ENCODE data around the gene GAS7. TPM values are rescaled to one million over a fixed set of nuclear protein-coding genes. Genes with fewer than 3 reads are reported as not detected.
A peak's percentile ranks its signal among the peaks of the same experiment; 100 is the strongest.

GAS7 gene
- total and polyA plus RNA-seq, 8 donors = 4.1 to 185 (median 30.5) TPM

DNA sequence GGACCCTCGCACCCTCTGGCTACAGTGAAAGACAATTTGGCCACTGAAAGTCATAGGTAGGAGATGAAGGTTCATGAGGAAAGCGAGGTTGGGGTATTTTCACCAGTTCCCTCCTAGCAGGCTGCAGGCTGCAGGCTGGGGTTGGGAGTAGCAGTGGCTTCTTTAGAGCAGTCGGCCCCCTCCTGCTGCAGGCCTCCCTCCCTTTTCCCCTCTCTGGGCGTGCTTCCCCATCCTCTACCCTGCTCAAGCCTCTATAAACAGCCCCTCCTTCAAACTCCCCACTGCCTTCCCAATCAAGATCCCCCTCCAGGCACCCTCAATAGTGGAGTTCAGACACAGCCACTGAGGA, 41.8 kb downstream of the GAS7 start:
- TF ChIP-seq POLR2A (IDR thresholded peaks at IDR 0.05) = no peak
- H3K9me3 ChIP-seq = no peaks in the 10 kb centered on the region
- H3K4me3 ChIP-seq = no peak overlapping the region
- H3K27me3 ChIP-seq = no peaks in the 10 kb centered on the region
- intact Hi-C loops (cut with DNase I; ENCODE audit: low total_unique reads) = no loop called here
- H3K4me1 ChIP-seq = peaks cover 0 to 14% (median 3%) of the 10 kb centered on the region in 4 donors
- DNase-seq = no peak
- H3K36me3 ChIP-seq = no peaks in the 10 kb centered on the region
- peak overlapping the region in 3 of 5 donors; percentile 55 to 62 (median 61) for H3K27ac ChIP-seq
- WGBS, 5 donors = 60 to 68% (median 63%) methylated on average over 4 of the region's 4 CpGs

DNA sequence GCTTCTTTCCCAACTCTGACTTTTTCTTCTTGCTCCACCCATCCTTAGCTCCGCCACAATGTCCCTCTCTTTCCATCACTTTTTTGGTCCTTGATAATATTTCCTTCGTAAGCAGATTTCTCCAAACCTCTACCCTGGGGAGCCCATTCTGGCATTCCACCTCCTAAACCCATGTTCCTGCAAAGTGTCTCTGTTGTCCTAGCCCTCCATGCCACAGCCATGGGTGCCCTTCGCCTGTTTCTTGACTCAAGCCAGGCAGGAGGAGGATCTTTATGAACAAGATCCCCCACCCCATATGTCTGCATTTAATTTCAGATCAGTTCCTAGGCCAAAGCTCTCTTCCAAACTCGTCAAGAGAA, 42.4 kb downstream of the GAS7 start:
- H3K4me3 ChIP-seq = no peak overlapping the region
- H3K9me3 ChIP-seq = no peaks in the 10 kb centered on the region
- H3K27ac ChIP-seq = peak overlapping the region in 3 of 5 donors; percentile 55 to 62 (median 61)
- intact Hi-C loops (cut with DNase I; ENCODE audit: low total_unique reads) = no loop called here
- 76 to 81% (median 77%) methylated on average over 4 of the region's 4 CpGs for WGBS, 5 donors
- H3K27me3 ChIP-seq = no peaks in the 10 kb centered on the region
- no peaks in the 10 kb centered on the region for H3K36me3 ChIP-seq
- no peak for DNase-seq
- TF ChIP-seq POLR2A (IDR thresholded peaks at IDR 0.05) (no peak), EP300 (IDR thresholded peaks at IDR 0.05) (no peak)
- TF ChIP-seq, protein P1, sequence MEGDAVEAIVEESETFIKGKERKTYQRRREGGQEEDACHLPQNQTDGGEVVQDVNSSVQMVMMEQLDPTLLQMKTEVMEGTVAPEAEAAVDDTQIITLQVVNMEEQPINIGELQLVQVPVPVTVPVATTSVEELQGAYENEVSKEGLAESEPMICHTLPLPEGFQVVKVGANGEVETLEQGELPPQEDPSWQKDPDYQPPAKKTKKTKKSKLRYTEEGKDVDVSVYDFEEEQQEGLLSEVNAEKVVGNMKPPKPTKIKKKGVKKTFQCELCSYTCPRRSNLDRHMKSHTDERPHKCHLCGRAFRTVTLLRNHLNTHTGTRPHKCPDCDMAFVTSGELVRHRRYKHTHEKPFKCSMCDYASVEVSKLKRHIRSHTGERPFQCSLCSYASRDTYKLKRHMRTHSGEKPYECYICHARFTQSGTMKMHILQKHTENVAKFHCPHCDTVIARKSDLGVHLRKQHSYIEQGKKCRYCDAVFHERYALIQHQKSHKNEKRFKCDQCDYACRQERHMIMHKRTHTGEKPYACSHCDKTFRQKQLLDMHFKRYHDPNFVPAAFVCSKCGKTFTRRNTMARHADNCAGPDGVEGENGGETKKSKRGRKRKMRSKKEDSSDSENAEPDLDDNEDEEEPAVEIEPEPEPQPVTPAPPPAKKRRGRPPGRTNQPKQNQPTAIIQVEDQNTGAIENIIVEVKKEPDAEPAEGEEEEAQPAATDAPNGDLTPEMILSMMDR (IDR thresholded peaks at IDR 0.05) = no peak
- H3K4me1 ChIP-seq = peaks cover 0 to 19% (median 3%) of the 10 kb centered on the region in 4 donors

DNA sequence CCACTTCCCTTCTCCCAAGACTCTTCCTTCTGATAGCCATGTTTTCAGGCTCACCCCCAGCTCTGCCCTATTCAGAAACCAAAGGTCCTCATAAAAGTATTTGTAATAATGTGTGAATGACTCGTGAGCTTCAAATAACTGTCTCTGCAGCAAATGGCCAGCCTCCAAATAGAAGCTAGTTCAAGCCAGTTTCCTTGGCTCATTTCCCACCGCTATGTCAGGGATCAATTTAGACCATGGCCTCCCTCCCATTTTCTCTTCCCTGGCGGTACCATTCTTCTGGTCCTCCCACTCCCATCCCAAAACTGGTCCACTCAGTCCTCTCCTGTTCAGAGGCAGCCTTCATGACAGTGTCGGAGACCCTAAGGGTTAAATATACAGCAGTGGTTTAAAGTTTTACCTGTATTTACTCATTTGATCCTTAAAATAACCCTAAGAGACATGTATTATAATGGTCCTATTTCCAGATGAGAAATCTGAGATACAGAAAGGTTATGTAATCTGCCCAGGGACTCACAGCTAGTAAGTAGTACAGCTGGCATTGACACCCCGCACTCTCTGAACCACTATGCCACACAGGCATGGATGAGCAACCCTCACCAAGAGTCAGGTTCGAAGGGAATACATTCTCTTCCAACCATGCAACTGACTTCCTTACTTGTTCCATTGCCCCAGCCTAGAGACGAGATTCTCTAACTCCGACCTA, 42.9 kb downstream of the GAS7 start:
- peak in 1 of 2 donors; percentile 65 for DNase-seq
- TF ChIP-seq, protein P1 (IDR thresholded peaks at IDR 0.05) = no peak
- TF ChIP-seq POLR2A (IDR thresholded peaks at IDR 0.05) = no peak
- no peak for TF ChIP-seq EP300 (IDR thresholded peaks at IDR 0.05)
- TF ChIP-seq POLR2AphosphoS5 (IDR thresholded peaks at IDR 0.05) = no peak
- peak overlapping the region in 3 of 5 donors; percentile 55 to 62 (median 61) for H3K27ac ChIP-seq
- 74 to 83% (median 79%) methylated on average over 8 of the region's 8 CpGs for WGBS, 5 donors
- intact Hi-C loops (cut with DNase I; ENCODE audit: low total_unique reads) = no loop called here
- H3K4me3 ChIP-seq = no peak overlapping the region
- H3K9me3 ChIP-seq = no peaks in the 10 kb centered on the region
- H3K27me3 ChIP-seq = no peaks in the 10 kb centered on the region
- H3K4me1 ChIP-seq = peaks cover 0 to 24% (median 3%) of the 10 kb centered on the region in 4 donors
- H3K36me3 ChIP-seq = no peaks in the 10 kb centered on the region

DNA sequence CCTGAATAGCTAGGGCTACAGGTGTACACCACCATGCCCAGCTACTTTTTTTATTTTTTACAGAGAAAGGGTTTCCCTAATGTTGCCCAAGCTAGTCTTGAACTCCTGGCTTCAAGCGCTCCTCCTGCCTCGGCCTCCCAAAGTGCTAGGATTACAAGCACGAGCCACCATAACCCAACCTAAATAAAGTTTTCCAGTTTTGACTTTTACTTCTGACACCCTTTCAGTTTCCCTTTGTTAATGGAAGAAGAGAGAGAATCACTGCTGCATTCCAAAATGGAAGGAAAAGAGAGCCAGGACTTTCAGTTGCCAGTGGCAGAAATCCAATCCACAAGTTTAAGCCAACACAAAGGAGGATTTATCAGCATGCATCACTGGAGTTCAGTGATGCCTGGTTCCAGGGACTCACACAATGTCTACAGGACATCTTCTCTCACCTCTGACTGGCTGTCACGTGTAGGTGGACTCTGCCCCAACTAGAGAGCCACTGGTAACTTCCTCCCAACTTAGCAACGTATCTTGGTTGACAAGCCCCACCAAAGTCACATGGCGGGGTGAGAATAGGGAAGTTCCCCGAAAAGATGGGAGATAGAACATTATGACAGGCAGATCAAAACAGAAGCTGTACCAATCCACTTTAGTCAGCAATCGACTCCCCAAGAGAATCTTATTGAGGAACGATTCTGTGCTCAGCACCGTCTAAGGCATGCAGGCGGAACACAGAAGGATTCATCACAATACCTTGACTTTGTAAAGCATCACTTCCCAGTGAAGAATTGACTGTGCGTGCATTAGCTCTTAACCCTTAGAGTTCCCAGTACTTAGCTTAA, 46.5 kb downstream of the GAS7 start:
- Histone ChIP-seq H3K4me3 (no peak overlapping the region), H3K36me3 (no peaks in the 10 kb centered on the region), H3K27ac (peak overlapping the region in 3 of 5 donors; percentile 11 to 60 (median 59)), H3K4me1 (peaks cover 0 to 27% (median 3%) of the 10 kb centered on the region in 4 donors), H3K9me3 (no peaks in the 10 kb centered on the region), H3K27me3 (no peaks in the 10 kb centered on the region)
- 55 to 77% (median 70%) methylated on average over 12 of the region's 12 CpGs for WGBS, 5 donors
- DNase-seq = peak in 1 of 2 donors; percentile 27
- intact Hi-C loops (cut with DNase I; ENCODE audit: low total_unique reads) = no loop called here
- TF ChIP-seq POLR2AphosphoS5 (IDR thresholded peaks at IDR 0.05) (no peak), POLR2A (IDR thresholded peaks at IDR 0.05) (no peak), EP300 (IDR thresholded peaks at IDR 0.05) (no peak)
- TF ChIP-seq, protein P1 (IDR thresholded peaks at IDR 0.05) = no peak

All from stomach (tissue), 9 donors.